ENCODE results near the gene JMJD8. TPM values are rescaled to one million over a fixed set of nuclear protein-coding genes. Genes with fewer than 3 reads are reported as not detected.

JMJD8 gene
- polyA plus RNA-seq, 1 donor (not counting 4 experiments of a cell fraction or from before 2014, with no cell fraction given), result 20.1 TPM

- no peaks in the 10 kb centered on the region for H3K9me1 ChIP-seq (ENCODE audit: control insufficient read depth, extremely low read depth, insufficient read depth, low read length)
- H3K4me2 ChIP-seq (ENCODE audit: control insufficient read depth, extremely low read depth, insufficient read depth, low read depth, low read length), result no peak overlapping the region
- H2AFZ ChIP-seq (ENCODE audit: control insufficient read depth, low read length), result no peak overlapping the region
- no peak overlapping the region for H3K9ac ChIP-seq (ENCODE audit: control insufficient read depth, extremely low read depth, insufficient read depth, low read length)
- peaks cover 58% of the 10 kb centered on the region for H3K27me3 ChIP-seq (ENCODE audit: control insufficient read depth, extremely low read depth, insufficient read depth, low read length)
- H3K27ac ChIP-seq (ENCODE audit: control insufficient read depth, insufficient read depth, low read length), result no peak overlapping the region
- H3K9me3 ChIP-seq (ENCODE audit: control insufficient read depth, low read depth, low read length), result no peaks in the 10 kb centered on the region
- FAIRE-seq, result no peak
- H3K36me3 ChIP-seq (ENCODE audit: control insufficient read depth in 2 of 2, extremely low read depth in 1 of 2, insufficient read depth in 2 of 2, low read length in 2 of 2), result no peaks in the 10 kb centered on the region
- no peaks in the 10 kb centered on the region for H3K79me2 ChIP-seq (ENCODE audit: control insufficient read depth, insufficient read depth, low read length)
- dilution Hi-C loops (cut with MboI; ENCODE audit: extremely low pct_ligation_motif_present, low sequenced_read_pairs), result no loop called here
- no peak for DNase-seq (ENCODE audit: low read depth, low spot score)
- peaks cover 5% of the 10 kb centered on the region for H4K20me1 ChIP-seq (ENCODE audit: control insufficient read depth, extremely low read depth, insufficient read depth, low read length)
- H3K4me3 ChIP-seq (ENCODE audit: control insufficient read depth in 2 of 3, extremely low read depth in 1 of 3, insufficient read depth in 2 of 3, low read depth in 1 of 3, low read length in 3 of 3), result no peak overlapping the region
- TF ChIP-seq CTCF (optimal IDR thresholded peaks at IDR 0.05 in 1 of 3, IDR thresholded peaks at IDR 0.05 in 1 of 3, conservative IDR thresholded peaks at IDR 0.05 in 1 of 3; ENCODE audit: extremely low read depth in 1 of 3, insufficient read depth in 2 of 3, low read length in 3 of 3) (no peak), EZH2 (IDR thresholded peaks at IDR 0.05; ENCODE audit: low read length) (peak; percentile 97)
- no peaks in the 10 kb centered on the region for H3K4me1 ChIP-seq (ENCODE audit: control insufficient read depth, extremely low read depth, insufficient read depth, low read length)
Measured at GRCh38 chr16:700684-701584, 16.8 kb upstream of the JMJD8 start.

GRCh38 chr16:698911-699671 lies 15.0 kb upstream of the JMJD8 start:
- Histone ChIP-seq H2AFZ (ENCODE audit: control insufficient read depth, low read length) (no peak overlapping the region), H3K9ac (ENCODE audit: control insufficient read depth, extremely low read depth, insufficient read depth, low read length) (no peak overlapping the region), H3K4me1 (ENCODE audit: control insufficient read depth, extremely low read depth, insufficient read depth, low read length) (peaks cover 6% of the 10 kb centered on the region), H4K20me1 (ENCODE audit: control insufficient read depth, extremely low read depth, insufficient read depth, low read length) (peaks cover 5% of the 10 kb centered on the region), H3K4me2 (ENCODE audit: control insufficient read depth, extremely low read depth, insufficient read depth, low read depth, low read length) (no peak overlapping the region), H3K27me3 (ENCODE audit: control insufficient read depth, extremely low read depth, insufficient read depth, low read length) (peaks cover 64% of the 10 kb centered on the region), H3K9me3 (ENCODE audit: control insufficient read depth, low read depth, low read length) (no peaks in the 10 kb centered on the region), H3K27ac (ENCODE audit: control insufficient read depth, insufficient read depth, low read length) (no peak overlapping the region), H3K36me3 (ENCODE audit: control insufficient read depth in 2 of 2, extremely low read depth in 1 of 2, insufficient read depth in 2 of 2, low read length in 2 of 2) (no peaks in the 10 kb centered on the region), H3K4me3 (ENCODE audit: control insufficient read depth in 2 of 3, extremely low read depth in 1 of 3, insufficient read depth in 2 of 3, low read depth in 1 of 3, low read length in 3 of 3) (no peak overlapping the region), H3K9me1 (ENCODE audit: control insufficient read depth, extremely low read depth, insufficient read depth, low read length) (no peaks in the 10 kb centered on the region), H3K79me2 (ENCODE audit: control insufficient read depth, insufficient read depth, low read length) (no peaks in the 10 kb centered on the region)
- dilution Hi-C loops (cut with MboI; ENCODE audit: extremely low pct_ligation_motif_present, low sequenced_read_pairs), result no loop called here
- no peak for FAIRE-seq
- no peak for TF ChIP-seq EZH2 (IDR thresholded peaks at IDR 0.05; ENCODE audit: low read length)
- TF ChIP-seq CTCF (optimal IDR thresholded peaks at IDR 0.05 in 1 of 3, IDR thresholded peaks at IDR 0.05 in 1 of 3, conservative IDR thresholded peaks at IDR 0.05 in 1 of 3; ENCODE audit: extremely low read depth in 1 of 3, insufficient read depth in 2 of 3, low read length in 3 of 3), result no peak
- no peak for DNase-seq (ENCODE audit: low read depth, low spot score)

All from keratinocyte (primary cell).